Stimulated activated naive CD8-positive, alpha-beta T cell treated with anti-CD3 and anti-CD28 coated beads, Interleukin-15, Interleukin-2, amounts not matched to agents 100 ng/mL and 50 ng/mL, for 24 hours (primary cell): ENCODE results near the gene PDXK.
"Not testable (repeated sequence)": the region's sequence is repeated elsewhere in the genome, so short reads cannot be mapped to it uniquely, and the experiment has no call there.

Source experiments
- H3K27ac Mint-ChIP-seq: one replicate; pipeline ENCODE4 v1.8.0; 2021; ENCODE audit warnings: mild to moderate bottlenecking, mixed read lengths
- H3K27me3 Mint-ChIP-seq: one replicate; pipeline ENCODE4 v1.8.0; 2021; ENCODE audit warnings: mixed read lengths
- H3K36me3 Mint-ChIP-seq: one replicate; pipeline ENCODE4 v1.8.0; 2021; ENCODE audit warnings: low read depth, mixed read lengths
- H3K4me1 Mint-ChIP-seq: one replicate; pipeline ENCODE4 v1.8.0; 2021; ENCODE audit warnings: low read depth, mixed read lengths
- H3K4me3 Mint-ChIP-seq: one replicate; pipeline ENCODE4 v1.8.0; 2021; ENCODE audit warnings: mild to moderate bottlenecking, mixed read lengths
- H3K9me3 Mint-ChIP-seq: one replicate; pipeline ENCODE4 v1.8.0; 2021; ENCODE audit warnings: mixed read lengths

PDXK gene

GRCh38 chr21:43718872-43719747 is at the start of gene PDXK:
Gene PDXK (plus strand): TSS chr21:43719129. CDS start chr21:43719295, 166 bp downstream.
- Mint-ChIP-seq H3K27ac (peak within 1 kb of the TSS; percentile 68), H3K9me3 (no peaks in the 10 kb centered on the region), H3K36me3 (no peaks in the 10 kb centered on the region), H3K4me1 (peaks cover 38% of the 10 kb centered on the region), H3K27me3 (peaks cover 4% of the 10 kb centered on the region), H3K4me3 (peak within 1 kb of the TSS; percentile 87)

GRCh38 chr21:43669828-43670605 is 48.9 kb upstream of the PDXK start:
- Mint-ChIP-seq H3K36me3 (peaks cover 65% of the 10 kb centered on the region), H3K9me3 (peaks cover 4% of the 10 kb centered on the region), H3K4me3 (no peak overlapping the region), H3K4me1 (peaks cover 23% of the 10 kb centered on the region), H3K27me3 (no peaks in the 10 kb centered on the region), H3K27ac (no peak overlapping the region)

GRCh38 chr21:43675871-43676270 is 43.1 kb upstream of the PDXK start:
- H3K9me3 Mint-ChIP-seq = no peaks in the 10 kb centered on the region
- no peaks in the 10 kb centered on the region for H3K4me1 Mint-ChIP-seq
- no peak overlapping the region for H3K4me3 Mint-ChIP-seq
- peaks cover 80% of the 10 kb centered on the region for H3K36me3 Mint-ChIP-seq
- H3K27ac Mint-ChIP-seq = no peak overlapping the region
- H3K27me3 Mint-ChIP-seq = no peaks in the 10 kb centered on the region

GRCh38 chr21:43676391-43676790 is 42.5 kb upstream of the PDXK start:
- no peaks in the 10 kb centered on the region for H3K27me3 Mint-ChIP-seq
- H3K27ac Mint-ChIP-seq = no peak overlapping the region
- no peaks in the 10 kb centered on the region for H3K4me1 Mint-ChIP-seq
- H3K4me3 Mint-ChIP-seq = no peak overlapping the region
- H3K36me3 Mint-ChIP-seq = peaks cover 77% of the 10 kb centered on the region
- no peaks in the 10 kb centered on the region for H3K9me3 Mint-ChIP-seq

GRCh38 chr21:43679951-43680350 is 39.0 kb upstream of the PDXK start:
- H3K27ac Mint-ChIP-seq = no peak overlapping the region
- H3K27me3 Mint-ChIP-seq = no peaks in the 10 kb centered on the region
- H3K9me3 Mint-ChIP-seq = no peaks in the 10 kb centered on the region
- no peaks in the 10 kb centered on the region for H3K4me1 Mint-ChIP-seq
- no peak overlapping the region for H3K4me3 Mint-ChIP-seq
- H3K36me3 Mint-ChIP-seq = peaks cover 79% of the 10 kb centered on the region

GRCh38 chr21:43680421-43680820 is 38.5 kb upstream of the PDXK start:
- not testable (repeated sequence) for H3K4me1 Mint-ChIP-seq, H3K27me3 Mint-ChIP-seq, H3K9me3 Mint-ChIP-seq, H3K4me3 Mint-ChIP-seq, H3K27ac Mint-ChIP-seq
- H3K36me3 Mint-ChIP-seq = peaks cover 79% of the 10 kb centered on the region

- Mint-ChIP-seq H3K4me3 (no peak overlapping the region), H3K27ac (no peak overlapping the region), H3K36me3 (peaks cover 77% of the 10 kb centered on the region), H3K9me3 (no peaks in the 10 kb centered on the region), H3K27me3 (no peaks in the 10 kb centered on the region), H3K4me1 (no peaks in the 10 kb centered on the region)
Measured at GRCh38 chr21:43681650-43682049, 37.3 kb upstream of the PDXK start.

- Mint-ChIP-seq H3K27ac (no peak overlapping the region), H3K4me3 (no peak overlapping the region), H3K9me3 (no peaks in the 10 kb centered on the region)
Measured at GRCh38 chr21:43684424-43684823, 34.5 kb upstream of the PDXK start.

GRCh38 chr21:43686811-43687565 is 31.9 kb upstream of the PDXK start:
- Mint-ChIP-seq H3K27ac (no peak overlapping the region), H3K4me1 (no peaks in the 10 kb centered on the region), H3K36me3 (peaks cover 69% of the 10 kb centered on the region), H3K4me3 (no peak overlapping the region), H3K9me3 (no peaks in the 10 kb centered on the region), H3K27me3 (no peaks in the 10 kb centered on the region)

More at GRCh38 chr21:43684424-43684823, 34.5 kb upstream of the PDXK start:
- H3K4me1 Mint-ChIP-seq = no peaks in the 10 kb centered on the region
- peaks cover 60% of the 10 kb centered on the region for H3K36me3 Mint-ChIP-seq
- H3K27me3 Mint-ChIP-seq = no peaks in the 10 kb centered on the region

GRCh38 chr21:43687566-43688399 is 31.1 kb upstream of the PDXK start:
- H3K4me3 Mint-ChIP-seq = no peak overlapping the region
- H3K27ac Mint-ChIP-seq = no peak overlapping the region
- H3K27me3 Mint-ChIP-seq = no peaks in the 10 kb centered on the region
- no peaks in the 10 kb centered on the region for H3K9me3 Mint-ChIP-seq
- no peaks in the 10 kb centered on the region for H3K4me1 Mint-ChIP-seq
- H3K36me3 Mint-ChIP-seq = peaks cover 68% of the 10 kb centered on the region

GRCh38 chr21:43688906-43689305 is 30.0 kb upstream of the PDXK start:
- Mint-ChIP-seq H3K4me3 (no peak overlapping the region), H3K4me1 (no peaks in the 10 kb centered on the region), H3K27ac (no peak overlapping the region), H3K27me3 (no peaks in the 10 kb centered on the region), H3K9me3 (no peaks in the 10 kb centered on the region), H3K36me3 (peaks cover 70% of the 10 kb centered on the region)

- H3K27me3 Mint-ChIP-seq = no peaks in the 10 kb centered on the region
- no peak overlapping the region for H3K4me3 Mint-ChIP-seq
- no peaks in the 10 kb centered on the region for H3K9me3 Mint-ChIP-seq
- no peak overlapping the region for H3K27ac Mint-ChIP-seq
- peaks cover 69% of the 10 kb centered on the region for H3K36me3 Mint-ChIP-seq
- H3K4me1 Mint-ChIP-seq = no peaks in the 10 kb centered on the region
Measured at GRCh38 chr21:43689556-43690337, 29.2 kb upstream of the PDXK start.

GRCh38 chr21:43690346-43690745 is 28.6 kb upstream of the PDXK start:
- no peaks in the 10 kb centered on the region for H3K27me3 Mint-ChIP-seq
- no peak overlapping the region for H3K4me3 Mint-ChIP-seq
- peaks cover 69% of the 10 kb centered on the region for H3K36me3 Mint-ChIP-seq
- no peaks in the 10 kb centered on the region for H3K9me3 Mint-ChIP-seq
- no peaks in the 10 kb centered on the region for H3K4me1 Mint-ChIP-seq
- H3K27ac Mint-ChIP-seq = no peak overlapping the region
